HCT116 (cell line): ENCODE results near the gene DYNLT2B. TPM values are rescaled to one million over a fixed set of nuclear protein-coding genes. Genes with fewer than 3 reads are reported as not detected.

Experiments
- ATAC-seq: fragments of 200-7000 bp; cut with Tn5 transposase; 2 replicates; pipeline ENCODE4 v1.9.1; 2020; ENCODE audit warnings: mild to moderate bottlenecking, moderate library complexity
- BruUV-seq: library from RNA; stranded (reverse); fragments of 400-500 nt; replicated peaks from 2 replicates; lab custom pipeline; 2021; lab: Mats Ljungman, UMichigan
- CTCF ChIA-PET: fragments of 300-600 bp; sonication (Branson Sonifier 250); formaldehyde crosslinking; loops from one replicate; lab custom pipeline; 2021; ENCODE audit warnings: antibody characterized with exemption; lab: Charles Lee
- POLR2A ChIA-PET: fragments of 300-600, 350-600 bp; sonication (Branson Sonifier 250); formaldehyde crosslinking; loops from one replicate; lab custom pipeline; 2021; ENCODE audit warnings: antibody characterized with exemption; lab: Charles Lee
- RAD21 ChIA-PET, 2 experiments: fragments of 300-600 bp; sonication (Branson Sonifier 250); formaldehyde crosslinking; loops; one replicate each; lab custom pipeline; 2023; ENCODE audit warnings: low total read pairs in 2 of 2; ENCODE audit not compliant: uncharacterized antibody in 2 of 2, unreplicated experiment in 2 of 2, low non-redundant PET in 1 of 2; lab: Charles Lee
- DNase-seq: peaks from one replicate; pipeline ENCODE4 v3.0.0-alpha.2; 2010; ENCODE audit warnings: low read depth, low spot score
- H2AFZ ChIP-seq: fragments of 200-600 bp; shearing (Covaris generic), sonication (generic); 2 replicates; pipeline ENCODE4 v1.6.1; 2017; ENCODE audit warnings: low read depth, mixed run types, mixed read lengths, antibody characterized with exemption, low read length; ENCODE audit not compliant: poor library complexity, severe bottlenecking
- H3K27ac ChIP-seq: 2 replicates; pipeline ENCODE4 v1.5.1; 2012; ENCODE audit warnings: low read depth, low read length
- H3K27me3 ChIP-seq: fragments of 200-600 bp; sonication (generic); 2 replicates; pipeline ENCODE4 v1.6.1; 2016; ENCODE audit warnings: mixed run types, low read length, mixed read lengths; ENCODE audit not compliant: insufficient read depth
- H3K36me3 ChIP-seq, 2 experiments: fragments of 200-500 bp in 1 of 2; fragments of 200-600 bp in 1 of 2; sonication (Bioruptor generic) in 1 of 2; sonication (generic) in 1 of 2; 2 replicates each; pipeline versions ENCODE4 v1.5.1 to v1.6.1; 2014 to 2016; ENCODE audit warnings: low read length in 2 of 2, inconsistent platforms in 1 of 2, mixed read lengths in 1 of 2, mixed run types in 1 of 2; ENCODE audit not compliant: insufficient read depth in 2 of 2, control insufficient read depth in 1 of 2
- H3K4me1 ChIP-seq, 2 experiments: fragments of 200-600 bp in 1 of 2; sonication (generic) in 1 of 2; 2 replicates each; pipeline versions ENCODE4 v1.5.1 to v1.6.1; 2012 to 2017; ENCODE audit warnings: low read length in 2 of 2, inconsistent platforms in 1 of 2, mild to moderate bottlenecking in 1 of 2, mixed read lengths in 1 of 2, mixed run types in 1 of 2, moderate library complexity in 1 of 2; ENCODE audit not compliant: insufficient read depth in 2 of 2, control insufficient read depth in 1 of 2
- H3K4me2 ChIP-seq: fragments of 200-600 bp; sonication (generic); 2 replicates; pipeline ENCODE4 v1.6.1; 2017; ENCODE audit warnings: mixed run types, low read length, mixed read lengths
- H3K4me3 ChIP-seq, 2 experiments: fragments of 200-600 bp in 1 of 2; sonication (generic) in 1 of 2; replicated peaks in 1 of 2; 2 replicates each; pipeline ENCODE4 v1.5.1; 2011 to 2016; ENCODE audit warnings: low read length in 2 of 2, control low read depth in 1 of 2, low read depth in 1 of 2, mild to moderate bottlenecking in 1 of 2, mixed read lengths in 1 of 2, mixed run types in 1 of 2
- H3K79me2 ChIP-seq: fragments of 200-600 bp; sonication (generic); 2 replicates; pipeline ENCODE4 v1.6.1; 2017; ENCODE audit warnings: mild to moderate bottlenecking, mixed run types, low read length, moderate library complexity, mixed read lengths; ENCODE audit not compliant: insufficient read depth
- H3K9ac ChIP-seq: fragments of 200-600 bp; sonication (generic); 2 replicates; pipeline ENCODE4 v1.6.1; 2016; ENCODE audit warnings: low read length, mixed read lengths
- H3K9me2 ChIP-seq: fragments of 200-600 bp; sonication (generic), shearing (Covaris generic); 2 replicates; pipeline ENCODE4 v1.6.1; 2017; ENCODE audit warnings: mixed run types, mild to moderate bottlenecking, moderate library complexity; ENCODE audit not compliant: insufficient read depth
- H3K9me3 ChIP-seq, 2 experiments: fragments of 200-500 bp in 1 of 2; fragments of 200-600 bp in 1 of 2; sonication (Bioruptor generic) in 1 of 2; sonication (generic) in 1 of 2; 2 replicates each; pipeline ENCODE4 v1.6.1; 2014 to 2017; ENCODE audit warnings: low read length in 2 of 2, mixed read lengths in 2 of 2, inconsistent platforms in 1 of 2, low read depth in 1 of 2, mild to moderate bottlenecking in 1 of 2, mixed run types in 1 of 2, moderate library complexity in 1 of 2; ENCODE audit not compliant: control insufficient read depth in 1 of 2, insufficient read depth in 1 of 2
- H4K20me1 ChIP-seq: fragments of 200-600 bp; sonication (generic), shearing (Covaris generic); 2 replicates; pipeline ENCODE4 v1.6.1; 2017; ENCODE audit warnings: mixed run types, mild to moderate bottlenecking, moderate library complexity; ENCODE audit not compliant: insufficient read depth
- CBX3 ChIP-seq: IDR thresholded peaks from 2 replicates; pipeline ENCODE4 v1.6.1; 2012; ENCODE audit warnings: low read depth
- CEBPB ChIP-seq: IDR thresholded peaks from 2 replicates; pipeline ENCODE4 v1.6.1; 2012; ENCODE audit warnings: low read depth
- ELF1 ChIP-seq: IDR thresholded peaks from 2 replicates; pipeline ENCODE4 v1.6.1; 2012; ENCODE audit warnings: low read depth, borderline replicate concordance
- EZH2 ChIP-seq: fragments of 200-600 bp; sonication (generic); IDR thresholded peaks from 2 replicates; pipeline ENCODE4 v1.6.1; 2017; ENCODE audit warnings: antibody characterized with exemption, mixed run types
- POLR2A ChIP-seq: IDR thresholded peaks from 2 replicates; pipeline ENCODE4 v1.7.0; 2011; ENCODE audit warnings: borderline replicate concordance; ENCODE audit not compliant: insufficient read depth, insufficient read length; ENCODE audit errors: extremely low read depth
- POLR2AphosphoS5 ChIP-seq: IDR thresholded peaks from 2 replicates; pipeline ENCODE4 v1.6.1; 2011; ENCODE audit warnings: mild to moderate bottlenecking, low read depth, low read length, moderate library complexity
- RAD21 ChIP-seq: IDR thresholded peaks from 2 replicates; pipeline ENCODE4 v1.6.1; 2012; ENCODE audit warnings: low read depth, mild to moderate bottlenecking
- SIN3A ChIP-seq: IDR thresholded peaks from 2 replicates; pipeline ENCODE4 v1.6.1; 2012; ENCODE audit warnings: low read depth
- SRF ChIP-seq: IDR thresholded peaks from 2 replicates; pipeline ENCODE4 v1.6.1; 2012; ENCODE audit warnings: low read depth
- ZBTB33 ChIP-seq: IDR thresholded peaks from 2 replicates; pipeline ENCODE4 v1.6.1; 2011; ENCODE audit warnings: mild to moderate bottlenecking, low read length, moderate library complexity; ENCODE audit not compliant: insufficient replicate concordance; ENCODE audit errors: extremely low read depth
- ZFX ChIP-seq: fragments of 450-650 bp; IDR thresholded peaks from 2 replicates; pipeline ENCODE4 v1.6.1; 2017
- ZNF274 ChIP-seq: fragments of 200-500 bp; sonication (Bioruptor generic); IDR thresholded peaks from 2 replicates; pipeline ENCODE4 v1.6.1; 2014; ENCODE audit warnings: mild to moderate bottlenecking, low read depth, low read length, inconsistent platforms
- intact Hi-C: fragments of 100-400 bp; cut with micrococcal nuclease; formaldehyde crosslinking; loops from 2 replicates; pipeline ENCODE4 v1.10.0; 2022
- total RNA-seq: library from RNA; stranded (reverse); gene quantifications from one replicate; pipeline ENCODE4 v1.2.1, GENCODE V29; 2021; ENCODE audit not compliant: unreplicated experiment
- TF ChIP-seq, protein P1 (sequence below), 3 experiments: fragments of 200-600 bp in 1 of 3; sonication (generic) in 1 of 3; IDR thresholded peaks in 2 of 3; conservative IDR thresholded peaks in 1 of 3; 2 replicates each; pipeline ENCODE4 v1.5.1; 2012 to 2017; ENCODE audit warnings: low read depth in 2 of 3, low read length in 2 of 3, antibody characterized with exemption in 1 of 3, borderline replicate concordance in 1 of 3, control low read depth in 1 of 3, mild to moderate bottlenecking in 1 of 3, mixed read lengths in 1 of 3, mixed run types in 1 of 3, moderate library complexity in 1 of 3; ENCODE audit not compliant: insufficient read depth in 1 of 3

The DYNLT2B gene
- total RNA-seq, 1 experiment from 2014 or later = 9.7 TPM

DNA sequence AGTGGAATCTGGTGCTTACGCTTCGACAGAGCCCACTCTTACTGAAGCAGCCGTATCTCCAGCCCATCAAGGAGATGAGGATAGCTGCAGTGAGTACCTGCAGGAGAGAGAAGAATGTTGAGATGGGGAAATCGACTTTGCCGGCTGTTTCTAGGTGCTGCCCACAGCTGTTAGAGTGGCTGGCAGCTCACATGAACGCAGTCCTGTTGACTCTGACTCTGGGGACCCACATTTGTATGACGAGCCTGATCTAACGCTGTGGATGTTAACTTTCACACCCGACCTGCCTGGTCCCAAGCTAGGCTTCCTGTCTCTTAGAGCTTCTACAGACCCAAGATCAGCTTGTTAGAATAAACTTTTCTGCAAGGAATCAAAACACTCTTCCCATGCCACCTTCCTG, 8.9 kb upstream of the DYNLT2B start:
- TF ChIP-seq POLR2A = no peak
- no peak for TF ChIP-seq SRF
- TF ChIP-seq RAD21 = no peak
- no peak for TF ChIP-seq CEBPB
- no peak for TF ChIP-seq ELF1
- no peak for TF ChIP-seq EZH2
- no peak for TF ChIP-seq ZBTB33
- TF ChIP-seq SIN3A = no peak
- TF ChIP-seq ZNF274 = no peak
- TF ChIP-seq CBX3 = no peak
- intact Hi-C loops = no loop called here
- H4K20me1 ChIP-seq = no peaks in the 10 kb centered on the region
- no peak for DNase-seq
- no peak for ATAC-seq
- H3K9me3 ChIP-seq = no peaks in the 10 kb centered on the region
- peaks cover 0 to 5% of the 10 kb centered on the region in 2 experiments; a peak in 1 of 4 replicates for H3K4me1 ChIP-seq
- no peak overlapping the region for H3K27ac ChIP-seq
- ChIA-PET CTCF (no interaction called here), POLR2A (interaction anchor here (0.6 to 1.2 kb wide), 2 partner anchors 9 kb away, joined by 3 read pairs; partner anchors contain the start of gene DYNLT2B), RAD21 (no interaction called here)
- H3K9ac ChIP-seq = no peak overlapping the region
- H2AFZ ChIP-seq = no peak overlapping the region
- H3K27me3 ChIP-seq = no peaks in the 10 kb centered on the region
- H3K36me3 ChIP-seq = no peaks in the 10 kb centered on the region
- BruUV-seq = no TSS peak
- no peak overlapping the region for H3K4me3 ChIP-seq
- H3K4me2 ChIP-seq = no peak overlapping the region
- H3K9me2 ChIP-seq = no peaks in the 10 kb centered on the region
- H3K79me2 ChIP-seq = no peaks in the 10 kb centered on the region

- BruUV-seq = no TSS peak
- DNase-seq (no peak), ATAC-seq (peak; percentile 66)
- ChIA-PET CTCF (no interaction called here), RAD21 (no interaction called here), POLR2A (no interaction called here)
- H3K9ac ChIP-seq = no peak overlapping the region
- no peaks in the 10 kb centered on the region for H3K79me2 ChIP-seq
- H3K9me2 ChIP-seq = no peaks in the 10 kb centered on the region
- H3K4me1 ChIP-seq = peaks cover 5 to 21% of the 10 kb centered on the region in 2 experiments; a peak in 3 of 4 replicates
- H3K4me3 ChIP-seq = no peak overlapping the region
- H3K9me3 ChIP-seq = no peaks in the 10 kb centered on the region
- no peaks in the 10 kb centered on the region for H3K27me3 ChIP-seq
- H4K20me1 ChIP-seq = no peaks in the 10 kb centered on the region
- H3K36me3 ChIP-seq = no peaks in the 10 kb centered on the region
- H2AFZ ChIP-seq = no peak overlapping the region
- H3K4me2 ChIP-seq = no peak overlapping the region
- H3K27ac ChIP-seq = no peak overlapping the region
- intact Hi-C loops = no loop called here
- TF ChIP-seq, protein P1, sequence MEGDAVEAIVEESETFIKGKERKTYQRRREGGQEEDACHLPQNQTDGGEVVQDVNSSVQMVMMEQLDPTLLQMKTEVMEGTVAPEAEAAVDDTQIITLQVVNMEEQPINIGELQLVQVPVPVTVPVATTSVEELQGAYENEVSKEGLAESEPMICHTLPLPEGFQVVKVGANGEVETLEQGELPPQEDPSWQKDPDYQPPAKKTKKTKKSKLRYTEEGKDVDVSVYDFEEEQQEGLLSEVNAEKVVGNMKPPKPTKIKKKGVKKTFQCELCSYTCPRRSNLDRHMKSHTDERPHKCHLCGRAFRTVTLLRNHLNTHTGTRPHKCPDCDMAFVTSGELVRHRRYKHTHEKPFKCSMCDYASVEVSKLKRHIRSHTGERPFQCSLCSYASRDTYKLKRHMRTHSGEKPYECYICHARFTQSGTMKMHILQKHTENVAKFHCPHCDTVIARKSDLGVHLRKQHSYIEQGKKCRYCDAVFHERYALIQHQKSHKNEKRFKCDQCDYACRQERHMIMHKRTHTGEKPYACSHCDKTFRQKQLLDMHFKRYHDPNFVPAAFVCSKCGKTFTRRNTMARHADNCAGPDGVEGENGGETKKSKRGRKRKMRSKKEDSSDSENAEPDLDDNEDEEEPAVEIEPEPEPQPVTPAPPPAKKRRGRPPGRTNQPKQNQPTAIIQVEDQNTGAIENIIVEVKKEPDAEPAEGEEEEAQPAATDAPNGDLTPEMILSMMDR (IDR thresholded peaks at IDR 0.05 in 2 of 3, conservative IDR thresholded peaks at IDR 0.05 in 1 of 3; ENCODE audit: borderline replicate concordance in 1 of 3, insufficient read depth in 1 of 3, low read depth in 2 of 3, low read length in 2 of 3) = peak in 2 of 3 experiments; percentile 11 to 31; a peak in 2 of 6 replicates
- TF ChIP-seq SRF (no peak), ZFX (no peak), ZNF274 (no peak), ZBTB33 (no peak), POLR2AphosphoS5 (no peak), RAD21 (no peak), CEBPB (no peak)
These were observed 5.7 kb upstream of the DYNLT2B start for GRCh38 chr3:196323691-196324090.
